Aorta (tissue), 5 donors: ENCODE results near the gene TCEA2. TPM values are rescaled to one million over a fixed set of nuclear protein-coding genes. Genes with fewer than 3 reads are reported as not detected.

Source experiments
- ATAC-seq: fragments of 200-7000 bp; cut with Tn5 transposase; one replicate; pipeline ENCODE4 v1.9.1; 2022; ENCODE audit warnings: moderate library complexity; ENCODE audit not compliant: low FRiP score
- DNase-seq, 2 donors: peaks; one replicate each; pipeline ENCODE4 v3.0.0-alpha.2; 2020
- H3K27ac ChIP-seq, 2 donors: one replicate each; pipeline ENCODE4 v1.5.1; 2013; ENCODE audit warnings: low read length in 2 of 2, mild to moderate bottlenecking in 2 of 2, moderate library complexity in 2 of 2, control low read depth in 1 of 2, inconsistent platforms in 1 of 2, low read depth in 1 of 2
- H3K27me3 ChIP-seq, 2 donors: one replicate each; pipeline ENCODE4 v1.6.1; 2013; ENCODE audit warnings: control low read depth in 1 of 2, low read length in 1 of 2, mild to moderate bottlenecking in 1 of 2, moderate library complexity in 1 of 2; ENCODE audit not compliant: insufficient read depth in 2 of 2, control insufficient read depth in 1 of 2
- H3K36me3 ChIP-seq, 2 donors: one replicate each; pipeline ENCODE4 v1.6.1; 2013; ENCODE audit warnings: control low read depth in 1 of 2, low read length in 1 of 2, mild to moderate bottlenecking in 1 of 2; ENCODE audit not compliant: insufficient read depth in 2 of 2, control insufficient read depth in 1 of 2
- H3K4me1 ChIP-seq, 2 donors: one replicate each; pipeline ENCODE4 v1.6.1; 2013; ENCODE audit warnings: low read length in 2 of 2, control low read depth in 1 of 2, mild to moderate bottlenecking in 1 of 2, moderate library complexity in 1 of 2; ENCODE audit not compliant: insufficient read depth in 2 of 2, control insufficient read depth in 1 of 2
- H3K4me3 ChIP-seq, 2 donors: one replicate each; pipeline ENCODE4 v1.5.1; 2013; ENCODE audit warnings: low read length in 2 of 2, control low read depth in 1 of 2, mild to moderate bottlenecking in 1 of 2
- H3K9me3 ChIP-seq: one replicate; pipeline ENCODE4 v1.6.1; 2013; ENCODE audit warnings: mild to moderate bottlenecking, low read length; ENCODE audit not compliant: control insufficient read depth
- WGBS, 2 donors: extraction: QIAGEN DNeasy Blood & Tissue Kit; methylation state at CpG; one replicate each; pipeline ENCODE4 v1.1.7; 2013; 5-methylcytosine and 5-hydroxymethylcytosine counted together
- intact Hi-C, 2 donors: fragments of 100-400 bp; cut with DNase I; formaldehyde crosslinking; loops; one replicate each; pipeline versions ENCODE4 v1.14.2 to v1.15.0; 2022
- polyA plus RNA-seq, 2 donors: library from polyadenylated mRNA; stranded (reverse); fragments of 200-250 nt; gene quantifications; one replicate each; pipeline ENCODE4 v1.2.3, GENCODE V29; 2013
- total RNA-seq, 2 donors: library from RNA; stranded (reverse); fragmentation: NEBNext Ultra II Directional; extraction: Animal tissue kit (Norgen Biotek cat#: 25700); gene quantifications; one replicate each; pipeline ENCODE4 v1.2.1, GENCODE V29; 2021
- donor health status: healthy with polysubstance abuse.
- donor health status: Bipolar disorder and iron deficiency.
- donor health status: DM: no; HTN: no; CAD: no.
- donor health status: DM: no; HTN: no; CAD: no.
- donor health status: DM: yes; HTN: yes; CAD: no.

Gene TCEA2
- total and polyA plus RNA-seq, 4 donors, result 26.2 to 80.1 (median 58.3) TPM

DNA sequence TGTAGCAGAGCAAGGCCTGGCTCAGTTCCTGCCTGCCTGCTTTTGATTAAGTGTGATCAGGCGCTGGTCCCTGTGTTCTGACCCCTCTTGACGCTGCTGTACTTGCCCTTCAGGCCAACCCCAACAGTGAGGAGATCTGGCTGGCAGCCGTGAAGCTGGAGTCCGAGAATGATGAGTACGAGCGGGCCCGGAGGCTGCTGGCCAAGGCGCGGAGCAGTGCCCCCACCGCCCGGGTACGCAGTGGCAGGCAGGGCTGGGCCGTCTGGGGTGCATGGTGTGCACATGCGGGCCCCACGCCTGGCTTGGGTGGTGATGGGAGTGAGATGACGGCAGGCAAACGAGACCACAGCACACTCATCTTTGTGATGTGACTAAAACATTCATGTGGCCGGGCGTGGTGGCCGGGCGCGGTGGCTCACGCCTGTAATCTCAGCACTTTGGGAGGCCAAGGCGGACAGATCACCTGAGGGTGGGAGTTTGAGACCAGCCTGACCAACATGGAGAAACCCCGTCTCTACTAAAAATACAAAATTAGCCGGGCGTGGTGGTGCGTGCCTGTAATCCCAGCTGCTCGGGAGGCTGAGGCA, 37.1 kb upstream of the TCEA2 start:
- DNase-seq, result peak in 1 of 2 donors; percentile 41
- peaks cover 3 to 16% of the 10 kb centered on the region in 2 donors for H3K36me3 ChIP-seq
- H3K27ac ChIP-seq, result no peak overlapping the region
- no peaks in the 10 kb centered on the region for H3K4me1 ChIP-seq
- ATAC-seq, result no peak
- no peaks in the 10 kb centered on the region for H3K27me3 ChIP-seq
- H3K4me3 ChIP-seq, result no peak overlapping the region
- no peaks in the 10 kb centered on the region for H3K9me3 ChIP-seq
- intact Hi-C loops, result no loop called here
- WGBS, 2 donors, result 92 to 94% methylated on average over 29 of the region's 29 CpGs

DNA sequence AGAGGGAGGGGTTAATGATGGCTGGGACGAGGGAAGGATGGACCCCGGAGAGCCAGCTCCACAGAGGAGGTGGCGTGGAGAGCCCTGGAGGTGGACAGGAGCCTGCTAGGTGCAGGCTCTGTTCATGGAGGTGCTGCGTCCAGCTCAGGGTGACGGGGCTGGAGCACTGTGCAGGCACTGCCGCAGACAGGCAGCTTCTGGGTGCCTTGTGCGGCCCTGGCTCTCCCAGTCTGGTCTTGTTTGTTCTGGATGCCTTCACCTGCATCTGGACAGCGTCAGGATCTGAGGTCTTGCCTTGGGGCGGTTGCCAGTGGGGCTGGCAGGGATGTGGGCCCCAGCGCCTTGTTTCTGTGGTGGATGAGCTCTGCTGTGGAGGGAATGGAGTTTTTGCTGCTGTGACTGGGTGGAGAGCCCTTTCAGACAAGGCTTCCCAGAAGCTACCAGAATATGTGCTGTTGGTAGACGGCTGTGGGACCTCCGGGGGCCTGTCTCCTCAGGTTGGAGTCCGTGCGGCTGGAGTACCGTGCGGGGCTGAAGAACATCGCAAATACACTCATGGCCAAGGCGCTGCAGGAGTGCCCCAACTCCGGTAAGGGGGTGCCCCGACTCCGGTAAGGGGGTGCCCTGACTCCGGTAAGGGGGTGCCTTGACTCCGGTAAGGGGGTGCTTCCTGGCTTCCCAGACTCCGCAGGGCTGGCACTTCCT, 34.9 kb upstream of the TCEA2 start:
- Histone ChIP-seq H3K27ac (no peak overlapping the region), H3K4me1 (no peaks in the 10 kb centered on the region), H3K4me3 (no peak overlapping the region), H3K36me3 (peaks cover 0 to 20% of the 10 kb centered on the region in 2 donors), H3K9me3 (no peaks in the 10 kb centered on the region), H3K27me3 (no peaks in the 10 kb centered on the region)
- 49 to 51% methylated on average over 24 of the region's 24 CpGs for WGBS, 2 donors
- no peak for ATAC-seq
- intact Hi-C loops, result no loop called here
- no peak for DNase-seq

DNA sequence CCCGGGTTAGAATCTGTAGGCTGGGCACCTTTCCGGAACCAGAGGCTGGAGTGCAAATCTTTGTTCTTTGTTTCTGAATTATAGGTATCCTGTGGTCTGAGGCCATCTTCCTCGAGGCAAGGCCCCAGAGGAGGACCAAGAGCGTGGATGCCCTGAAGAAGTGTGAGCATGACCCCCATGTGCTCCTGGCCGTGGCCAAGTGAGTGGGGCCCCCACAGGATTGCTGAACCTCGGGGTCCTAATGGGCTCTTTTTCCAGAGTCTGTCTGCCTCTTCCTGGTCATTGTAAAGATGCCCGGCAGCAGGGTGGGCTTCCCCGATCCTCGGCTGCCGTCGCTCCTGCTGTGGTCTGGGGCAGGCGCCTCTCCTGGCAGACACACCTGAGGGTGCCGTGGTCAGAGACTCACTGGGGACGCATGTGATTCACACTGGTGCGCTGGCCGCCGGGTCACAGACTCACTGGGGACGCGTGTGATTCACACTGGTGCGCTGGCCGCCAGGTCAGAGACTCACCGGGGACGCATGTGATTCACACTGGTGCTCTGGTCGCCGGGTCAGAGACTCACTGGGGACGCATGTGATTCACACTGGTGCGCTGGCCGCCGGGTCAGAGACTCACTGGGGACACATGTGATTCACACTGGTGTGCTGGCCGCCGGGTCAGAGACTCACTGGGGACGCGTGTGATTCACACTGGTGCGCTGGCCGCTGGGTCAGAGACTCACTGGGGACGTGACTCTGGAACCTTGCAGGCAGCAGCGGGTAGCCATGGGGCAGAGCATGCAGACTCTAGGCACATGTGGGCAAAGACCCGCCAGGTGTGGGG, 33.5 kb upstream of the TCEA2 start:
- no peak for DNase-seq
- no peak overlapping the region for H3K27ac ChIP-seq
- WGBS, 2 donors, result 93 to 95% methylated on average over 36 to 38 of the region's 38 CpGs
- no peaks in the 10 kb centered on the region for H3K27me3 ChIP-seq
- H3K4me3 ChIP-seq, result no peak overlapping the region
- no peaks in the 10 kb centered on the region for H3K4me1 ChIP-seq
- no peaks in the 10 kb centered on the region for H3K9me3 ChIP-seq
- intact Hi-C loops, result no loop called here
- ATAC-seq, result no peak
- H3K36me3 ChIP-seq, result peaks cover 0 to 20% of the 10 kb centered on the region in 2 donors

DNA sequence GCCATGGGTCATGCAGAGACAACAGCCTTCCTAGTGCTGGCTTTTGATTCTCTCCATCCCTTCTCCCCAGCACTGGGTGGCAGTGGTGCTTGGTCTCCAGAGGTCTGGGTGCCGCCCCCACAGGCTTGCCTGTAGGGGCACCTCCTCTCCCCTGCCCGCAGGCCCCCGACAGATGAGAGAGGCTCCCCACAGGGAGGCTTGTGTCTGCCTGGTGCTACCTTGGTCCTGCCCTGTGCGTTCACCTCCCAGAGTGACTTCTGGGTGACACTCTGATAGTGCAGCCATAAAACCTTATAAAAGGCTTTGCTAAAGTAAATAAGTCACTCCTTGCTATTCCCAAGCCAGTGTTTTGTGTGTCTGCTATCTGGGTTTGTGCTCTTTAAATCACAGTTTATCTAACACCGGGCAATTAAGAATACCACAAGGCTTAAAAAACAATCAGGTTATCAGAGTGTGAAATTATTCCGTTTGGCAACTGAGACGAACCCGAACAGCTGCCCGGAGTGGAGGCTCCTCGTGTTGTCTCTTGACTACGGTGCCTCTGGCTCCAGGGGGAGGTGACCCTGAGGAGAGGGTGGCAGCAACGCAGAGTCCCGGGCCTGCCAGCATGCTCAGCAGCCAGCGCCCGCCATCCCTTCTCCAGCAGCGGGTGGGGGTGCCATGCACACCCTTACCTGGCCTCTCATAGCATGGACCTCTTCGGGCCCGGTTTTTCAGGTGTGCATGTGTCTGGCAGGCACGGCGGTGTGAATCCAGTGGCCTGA, 32.4 kb upstream of the TCEA2 start:
- Histone ChIP-seq H3K4me1 (no peaks in the 10 kb centered on the region), H3K9me3 (no peaks in the 10 kb centered on the region), H3K36me3 (peaks cover 0 to 20% of the 10 kb centered on the region in 2 donors), H3K27ac (no peak overlapping the region), H3K4me3 (no peak overlapping the region), H3K27me3 (no peaks in the 10 kb centered on the region)
- WGBS, 2 donors, result 89 to 94% methylated on average over 20 of the region's 20 CpGs
- DNase-seq (peak in 1 of 2 donors; percentile 22), ATAC-seq (no peak)
- intact Hi-C loops, result no loop called here

DNA sequence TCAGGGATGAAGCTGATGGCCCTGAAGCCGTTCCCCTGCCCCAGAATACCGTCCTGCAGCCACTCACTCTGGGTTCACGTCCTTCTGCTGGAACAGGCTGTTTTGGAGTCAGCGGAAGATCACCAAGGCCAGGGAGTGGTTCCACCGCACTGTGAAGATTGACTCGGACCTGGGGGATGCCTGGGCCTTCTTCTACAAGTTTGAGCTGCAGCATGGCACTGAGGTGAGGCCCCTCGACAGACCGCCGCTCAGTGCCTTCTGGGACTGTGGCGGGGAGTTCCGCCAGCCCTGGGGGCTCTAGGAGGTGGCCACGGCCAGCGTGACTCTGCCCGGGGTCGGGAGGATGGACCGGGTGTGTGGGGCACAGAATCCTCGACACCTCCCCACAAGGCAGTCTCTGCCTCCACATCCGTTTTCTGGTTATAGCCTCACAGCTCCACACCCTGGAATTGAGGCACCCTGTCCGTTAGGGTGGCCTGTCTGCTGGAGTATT, 31.1 kb upstream of the TCEA2 start:
- DNase-seq (no peak), ATAC-seq (no peak)
- no peaks in the 10 kb centered on the region for H3K9me3 ChIP-seq
- H3K36me3 ChIP-seq, result peaks cover 0 to 17% of the 10 kb centered on the region in 2 donors
- 95% methylated on average over 15 to 19 of the region's 19 CpGs for WGBS, 2 donors
- H3K4me1 ChIP-seq, result no peaks in the 10 kb centered on the region
- intact Hi-C loops, result no loop called here
- no peak overlapping the region for H3K4me3 ChIP-seq
- no peak overlapping the region for H3K27ac ChIP-seq
- H3K27me3 ChIP-seq, result no peaks in the 10 kb centered on the region

DNA sequence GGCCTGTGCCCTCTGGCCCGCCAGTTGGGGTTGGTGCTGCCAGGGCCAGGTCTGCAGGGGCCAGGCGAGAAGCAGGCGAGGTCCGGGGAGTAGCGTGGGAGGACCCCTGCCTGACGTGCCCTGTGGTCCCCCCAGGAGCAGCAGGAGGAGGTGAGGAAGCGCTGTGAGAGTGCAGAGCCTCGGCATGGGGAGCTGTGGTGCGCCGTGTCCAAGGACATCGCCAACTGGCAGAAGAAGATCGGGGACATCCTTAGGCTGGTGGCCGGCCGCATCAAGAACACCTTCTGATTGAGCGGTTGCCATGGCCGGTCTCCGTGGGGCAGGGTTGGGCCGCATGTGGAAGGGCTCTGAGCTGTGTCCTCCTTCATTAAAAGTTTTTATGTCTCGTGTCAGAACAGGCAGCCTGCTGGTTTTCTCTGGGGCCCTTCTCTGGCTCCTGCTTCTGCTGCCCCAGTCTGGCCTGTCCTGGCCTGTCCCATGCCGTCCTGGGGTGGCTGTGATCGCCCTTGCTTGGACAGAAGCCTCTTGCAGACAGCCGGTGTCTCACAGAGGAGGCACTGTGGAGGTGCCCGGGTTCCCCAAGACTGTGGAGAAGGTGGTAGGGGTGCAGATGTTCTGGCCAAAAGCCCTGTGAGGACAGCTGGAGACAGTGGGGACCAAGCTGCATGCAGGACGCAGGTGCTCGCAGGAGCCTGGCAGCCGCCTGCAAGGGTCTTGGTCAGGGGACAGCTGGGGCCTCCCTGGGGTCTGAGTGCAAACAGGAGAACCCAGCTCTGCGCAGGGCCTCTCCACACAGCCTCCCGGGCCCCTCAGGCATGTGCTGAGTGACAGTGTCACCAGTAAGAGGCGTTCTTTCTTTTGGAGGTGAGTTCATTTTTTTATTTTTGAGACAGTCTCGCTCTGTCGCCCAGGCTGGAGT, 30.0 kb upstream of the TCEA2 start:
- H3K36me3 ChIP-seq, result peaks cover 0 to 12% of the 10 kb centered on the region in 2 donors
- H3K9me3 ChIP-seq, result no peaks in the 10 kb centered on the region
- no peaks in the 10 kb centered on the region for H3K27me3 ChIP-seq
- no peak overlapping the region for H3K27ac ChIP-seq
- intact Hi-C loops, result no loop called here
- no peaks in the 10 kb centered on the region for H3K4me1 ChIP-seq
- H3K4me3 ChIP-seq, result no peak overlapping the region
- ATAC-seq, result no peak
- no peak for DNase-seq
- 91 to 92% methylated on average over 31 of the region's 31 CpGs for WGBS, 2 donors

DNA sequence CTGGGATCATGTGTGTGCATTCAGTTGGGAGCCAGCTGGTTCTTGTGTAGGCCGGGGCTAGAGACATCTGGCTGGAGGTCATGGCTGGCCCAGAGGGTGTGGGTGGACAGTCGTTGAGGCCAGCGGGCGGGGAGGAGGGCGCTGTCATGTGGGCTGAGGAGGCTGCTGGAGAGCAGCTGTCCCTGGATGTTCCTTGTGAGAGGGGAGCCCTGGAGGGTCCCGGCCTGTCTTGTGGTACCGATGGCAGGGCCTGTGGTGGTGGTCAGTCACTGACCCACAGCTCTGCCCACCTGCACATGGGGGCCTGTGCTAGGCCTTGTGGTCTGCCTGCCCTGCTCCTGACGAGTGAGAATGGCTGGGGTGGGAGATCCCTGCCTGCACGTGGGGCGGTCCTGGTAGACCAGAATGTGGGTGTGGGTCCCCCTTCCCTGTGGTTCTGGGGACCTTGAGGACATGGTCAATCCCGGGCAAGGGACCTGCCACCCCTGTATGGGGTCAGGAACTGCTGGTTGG, 29.0 kb upstream of the TCEA2 start:
- DNase-seq (no peak), ATAC-seq (no peak)
- Histone ChIP-seq H3K36me3 (peaks cover 0 to 11% of the 10 kb centered on the region in 2 donors), H3K4me1 (no peaks in the 10 kb centered on the region), H3K27ac (no peak overlapping the region), H3K9me3 (no peaks in the 10 kb centered on the region), H3K4me3 (no peak overlapping the region), H3K27me3 (no peaks in the 10 kb centered on the region)
- intact Hi-C loops, result no loop called here
- WGBS, 2 donors, result 72 to 77% methylated on average over 11 of the region's 11 CpGs
